Measurements from ENCODE around the gene SIAH2.
A peak's percentile ranks its signal among the peaks of the same experiment; 100 is the strongest.

SIAH2 gene

DNA sequence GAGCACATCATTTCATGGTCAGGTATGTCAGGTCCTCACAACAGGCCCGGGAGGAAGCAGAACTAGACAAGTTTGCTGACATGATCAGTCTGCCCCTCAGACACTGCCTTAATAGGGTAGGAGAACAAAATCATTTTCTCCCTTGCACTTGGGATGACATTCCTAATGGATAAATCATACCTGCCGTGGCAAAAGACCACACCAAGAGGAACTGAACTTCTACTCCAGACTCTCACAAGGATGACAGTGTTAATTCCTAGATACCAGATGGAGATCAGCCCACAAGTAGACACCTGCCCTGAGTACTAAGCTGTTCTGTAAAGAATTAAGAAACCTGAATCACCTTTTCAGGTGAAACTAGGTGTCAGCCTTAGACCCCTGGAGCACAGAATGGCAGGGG is 19.5 kb downstream of the SIAH2 start:
- TF ChIP-seq CTCF (IDR thresholded peaks at IDR 0.05; ENCODE audit: low read depth, low read length, missing control alignments): no peak
- H3K27ac ChIP-seq: no peak overlapping the region
- peak; percentile 39 for DNase-seq
- no peak overlapping the region for H3K4me3 ChIP-seq (ENCODE audit: low read depth, low read length)
- H3K27me3 ChIP-seq (replicated peaks): no peaks in the 10 kb centered on the region
- peaks cover 3% of the 10 kb centered on the region for H3K36me3 ChIP-seq (replicated peaks)
- in situ Hi-C loops (cut with HindIII; ENCODE audit: low pct_ligation_motif_present, low sequenced_read_pairs): no loop called here

GRCh38 chr3:150742679-150743078 is 20.3 kb downstream of the SIAH2 start:
- no peak overlapping the region for H3K27ac ChIP-seq
- H3K36me3 ChIP-seq (replicated peaks): peaks cover 3% of the 10 kb centered on the region
- TF ChIP-seq CTCF (IDR thresholded peaks at IDR 0.05; ENCODE audit: low read depth, low read length, missing control alignments): no peak
- in situ Hi-C loops (cut with HindIII; ENCODE audit: low pct_ligation_motif_present, low sequenced_read_pairs): no loop called here
- H3K27me3 ChIP-seq (replicated peaks): no peaks in the 10 kb centered on the region
- DNase-seq: no peak
- H3K4me3 ChIP-seq (ENCODE audit: low read depth, low read length): no peak overlapping the region

GRCh38 chr3:150742141-150742523 is 20.8 kb downstream of the SIAH2 start:
- H3K27me3 ChIP-seq (replicated peaks): no peaks in the 10 kb centered on the region
- in situ Hi-C loops (cut with HindIII; ENCODE audit: low pct_ligation_motif_present, low sequenced_read_pairs): no loop called here
- H3K27ac ChIP-seq: no peak overlapping the region
- H3K36me3 ChIP-seq (replicated peaks): peaks cover 3% of the 10 kb centered on the region
- DNase-seq: no peak
- H3K4me3 ChIP-seq (ENCODE audit: low read depth, low read length): no peak overlapping the region
- TF ChIP-seq CTCF (IDR thresholded peaks at IDR 0.05; ENCODE audit: low read depth, low read length, missing control alignments): no peak

GRCh38 chr3:150741497-150742140 is 21.4 kb downstream of the SIAH2 start:
- Histone ChIP-seq H3K27me3 (replicated peaks) (no peaks in the 10 kb centered on the region), H3K36me3 (replicated peaks) (peaks cover 3% of the 10 kb centered on the region), H3K27ac (no peak overlapping the region), H3K4me3 (ENCODE audit: low read depth, low read length) (no peak overlapping the region)
- TF ChIP-seq CTCF (IDR thresholded peaks at IDR 0.05; ENCODE audit: low read depth, low read length, missing control alignments): no peak
- no peak for DNase-seq
- in situ Hi-C loops (cut with HindIII; ENCODE audit: low pct_ligation_motif_present, low sequenced_read_pairs): no loop called here

- Histone ChIP-seq H3K36me3 (replicated peaks) (peaks cover 3% of the 10 kb centered on the region), H3K27me3 (replicated peaks) (no peaks in the 10 kb centered on the region), H3K27ac (no peak overlapping the region), H3K4me3 (ENCODE audit: low read depth, low read length) (no peak overlapping the region)
- in situ Hi-C loops (cut with HindIII; ENCODE audit: low pct_ligation_motif_present, low sequenced_read_pairs): no loop called here
- TF ChIP-seq CTCF (IDR thresholded peaks at IDR 0.05; ENCODE audit: low read depth, low read length, missing control alignments): no peak
- no peak for DNase-seq
Measured at GRCh38 chr3:150740733-150741496, 22.1 kb downstream of the SIAH2 start.

Measured in brain microvascular endothelial cell (primary cell).